ENCODE data around the gene HSF4. TPM values are rescaled to one million over a fixed set of nuclear protein-coding genes. Genes with fewer than 3 reads are reported as not detected.
A peak's percentile ranks its signal among the peaks of the same experiment; 100 is the strongest.

Gene HSF4
- total RNA-seq, 3 donors from 2014 or later (not counting 1 experiment from before 2014, with no cell fraction given), result 6.9 to 8.3 (median 7.3) TPM

DNA sequence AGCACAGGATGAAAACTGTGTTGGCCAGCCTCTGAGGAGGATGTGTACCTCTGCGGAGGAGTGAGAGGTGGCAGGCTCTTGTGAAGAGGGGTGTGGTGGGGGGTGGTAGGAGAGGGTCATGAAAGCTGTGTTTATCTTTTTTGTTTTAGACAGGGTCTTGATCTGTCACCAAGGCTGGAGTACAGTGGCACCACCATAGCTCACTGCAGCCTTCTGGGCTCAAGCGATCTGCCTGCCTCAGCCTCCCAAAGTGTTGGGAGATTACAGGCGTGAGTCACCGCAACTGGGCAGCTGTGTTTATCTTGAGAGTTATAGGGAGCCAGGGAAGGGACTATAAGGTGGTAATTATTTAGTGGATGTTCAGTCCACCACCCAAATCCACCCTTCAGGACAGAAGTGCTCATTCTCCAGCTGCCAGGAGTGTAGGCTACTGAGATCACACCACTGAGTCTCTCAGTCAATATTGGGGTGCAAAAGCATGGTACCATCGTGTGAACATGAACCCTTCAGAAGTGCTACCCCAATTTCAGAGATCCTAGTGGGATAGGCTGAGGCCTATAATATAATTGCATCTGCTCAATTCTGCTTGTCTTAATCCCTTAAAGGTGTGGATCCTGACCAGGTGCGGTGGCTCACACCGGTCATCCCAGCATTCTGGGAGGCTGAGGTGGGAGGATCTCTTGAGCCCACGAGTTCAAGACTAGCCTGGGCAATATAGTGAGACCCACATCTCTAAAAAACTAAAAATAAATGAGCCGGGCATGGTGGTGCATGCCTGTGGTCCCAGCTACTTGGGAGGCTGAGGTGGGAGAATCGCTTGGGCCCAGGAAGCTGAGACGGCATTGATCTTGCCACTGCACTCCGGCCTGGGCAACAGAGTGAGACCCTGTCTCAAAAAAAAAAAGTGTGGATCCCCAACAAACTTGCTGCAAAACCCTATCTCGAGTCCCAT is 26.2 kb downstream of the HSF4 start:
- intact Hi-C loops (cut with micrococcal nuclease), result no loop called here
- H3K4me3 ChIP-seq (ENCODE audit: low read length), result no peak overlapping the region
- TF ChIP-seq, protein P1, sequence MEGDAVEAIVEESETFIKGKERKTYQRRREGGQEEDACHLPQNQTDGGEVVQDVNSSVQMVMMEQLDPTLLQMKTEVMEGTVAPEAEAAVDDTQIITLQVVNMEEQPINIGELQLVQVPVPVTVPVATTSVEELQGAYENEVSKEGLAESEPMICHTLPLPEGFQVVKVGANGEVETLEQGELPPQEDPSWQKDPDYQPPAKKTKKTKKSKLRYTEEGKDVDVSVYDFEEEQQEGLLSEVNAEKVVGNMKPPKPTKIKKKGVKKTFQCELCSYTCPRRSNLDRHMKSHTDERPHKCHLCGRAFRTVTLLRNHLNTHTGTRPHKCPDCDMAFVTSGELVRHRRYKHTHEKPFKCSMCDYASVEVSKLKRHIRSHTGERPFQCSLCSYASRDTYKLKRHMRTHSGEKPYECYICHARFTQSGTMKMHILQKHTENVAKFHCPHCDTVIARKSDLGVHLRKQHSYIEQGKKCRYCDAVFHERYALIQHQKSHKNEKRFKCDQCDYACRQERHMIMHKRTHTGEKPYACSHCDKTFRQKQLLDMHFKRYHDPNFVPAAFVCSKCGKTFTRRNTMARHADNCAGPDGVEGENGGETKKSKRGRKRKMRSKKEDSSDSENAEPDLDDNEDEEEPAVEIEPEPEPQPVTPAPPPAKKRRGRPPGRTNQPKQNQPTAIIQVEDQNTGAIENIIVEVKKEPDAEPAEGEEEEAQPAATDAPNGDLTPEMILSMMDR (IDR thresholded peaks at IDR 0.05), result no peak
- no peak overlapping the region for H3K27ac ChIP-seq (ENCODE audit: low read length)
- Mint-ChIP-seq H3K9me3 (no peaks in the 10 kb centered on the region), H3K36me3 (peaks cover under 1% of the 10 kb centered on the region), H3K27ac (peak overlapping the region; percentile 75 to 86), H3K27me3 (ENCODE audit: low read depth in 2 of 2) (no peaks in the 10 kb centered on the region), H3K4me3 (peak overlapping the region; percentile 92), H3K4me1 (peaks cover 20 to 39% of the 10 kb centered on the region in 2 donors)
- no peaks in the 10 kb centered on the region for H3K9me3 ChIP-seq (ENCODE audit: control insufficient read depth, insufficient read depth, low read length)
- peaks cover 26% of the 10 kb centered on the region for H3K4me1 ChIP-seq (ENCODE audit: control insufficient read depth, insufficient read depth, low read length)
- ATAC-seq, result no peak
- 92% methylated on average over 11 of the region's 13 CpGs for WGBS (ENCODE audit: insufficient coverage)
- peaks cover 16% of the 10 kb centered on the region for H3K36me3 ChIP-seq (ENCODE audit: control insufficient read depth, insufficient read depth, low read length)
- no peak for DNase-seq
- peaks cover 2% of the 10 kb centered on the region for H3K27me3 ChIP-seq (ENCODE audit: control insufficient read depth, insufficient read depth, low read length)

DNA sequence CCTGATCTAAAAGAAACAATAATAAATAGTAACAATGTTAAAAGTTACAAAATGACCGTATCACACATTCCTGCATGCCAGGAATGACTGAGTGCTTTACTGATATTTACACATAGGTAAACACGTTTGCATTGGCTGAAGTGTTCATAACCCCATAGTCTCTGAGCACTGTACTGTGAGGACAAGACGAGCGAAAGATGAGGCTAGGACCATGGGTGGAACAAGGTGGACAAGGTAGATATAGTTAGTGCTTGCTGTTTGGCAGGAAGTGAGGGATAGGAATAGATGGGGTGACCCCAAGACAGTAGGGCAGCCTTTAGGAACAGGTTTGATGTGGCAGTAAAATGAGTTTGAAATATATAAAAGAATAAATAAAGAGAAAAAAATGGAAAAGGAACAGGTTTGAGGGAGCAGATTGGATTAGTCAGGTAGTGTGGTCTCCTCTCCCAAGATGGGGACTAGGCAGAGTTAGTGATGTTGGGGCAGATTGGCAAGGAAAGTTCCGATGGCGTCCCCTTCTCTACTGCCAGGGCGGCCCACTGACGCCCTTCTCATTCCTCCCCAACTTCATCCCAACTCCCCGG is 27.0 kb downstream of the HSF4 start:
- H3K27ac ChIP-seq (ENCODE audit: low read length), result no peak overlapping the region

DNA sequence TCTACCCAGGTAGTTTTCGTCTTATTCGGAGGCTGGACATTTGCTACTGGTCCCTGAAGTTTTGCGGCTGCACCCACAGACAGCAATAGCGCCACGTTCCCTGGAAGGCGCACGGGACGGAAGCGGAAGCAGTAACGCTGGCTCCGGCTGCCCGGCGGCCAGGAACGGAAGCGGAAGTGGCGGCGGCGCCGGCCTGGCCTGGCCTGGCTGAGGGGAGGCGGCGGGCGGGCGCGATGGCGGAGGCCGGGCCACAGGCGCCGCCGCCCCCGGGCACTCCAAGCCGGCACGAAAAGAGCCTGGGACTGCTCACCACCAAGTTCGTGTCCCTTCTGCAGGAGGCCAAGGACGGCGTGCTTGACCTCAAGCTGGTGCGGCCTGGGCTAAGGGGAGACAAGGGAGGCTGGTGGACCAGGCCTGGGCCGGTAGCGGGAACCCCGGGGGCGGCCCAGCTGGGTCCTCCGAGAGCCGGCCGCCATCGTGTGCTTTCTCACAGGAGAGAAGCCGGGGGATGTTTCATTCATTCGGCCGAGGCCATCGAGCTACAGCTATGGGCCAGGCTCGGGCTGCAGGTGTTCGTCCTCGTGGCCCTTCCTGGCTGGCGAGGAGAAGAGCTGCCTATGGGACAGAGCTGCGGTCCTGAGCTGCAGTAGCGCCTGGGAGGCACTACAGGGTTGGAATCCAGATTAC is 27.6 kb downstream of the HSF4 start, which contains the start of gene E2F4:
E2F4 (plus strand) TSS at position 161 of the 687 bp plus-strand sequence; CDS start at position 234, 73 bp downstream.
- peak; percentile 97 to 99 (median 98) for ATAC-seq
- H3K9me3 ChIP-seq (ENCODE audit: control insufficient read depth, insufficient read depth, low read length), result no peaks in the 10 kb centered on the region
- H3K4me1 ChIP-seq (ENCODE audit: control insufficient read depth, insufficient read depth, low read length), result peaks cover 25% of the 10 kb centered on the region
- peaks cover 30% of the 10 kb centered on the region for H3K36me3 ChIP-seq (ENCODE audit: control insufficient read depth, insufficient read depth, low read length)
- peak within 1 kb of the TSS; percentile 92 for H3K4me3 Mint-ChIP-seq
- peak within 1 kb of the TSS; percentile 45 for H3K27ac ChIP-seq (ENCODE audit: low read length)
- no peaks in the 10 kb centered on the region for H3K27me3 Mint-ChIP-seq (ENCODE audit: low read depth in 2 of 2)
- TF ChIP-seq, protein P1 (IDR thresholded peaks at IDR 0.05), result no peak
- H3K27me3 ChIP-seq (ENCODE audit: control insufficient read depth, insufficient read depth, low read length), result no peaks in the 10 kb centered on the region
- H3K36me3 Mint-ChIP-seq, result peaks cover 14% of the 10 kb centered on the region
- under 1% methylated on average over 54 of the region's 54 CpGs for WGBS (ENCODE audit: insufficient coverage)
- peak within 1 kb of the TSS; percentile 82 for H3K4me3 ChIP-seq (ENCODE audit: low read length)
- peak within 1 kb of the TSS; percentile 75 to 86 for H3K27ac Mint-ChIP-seq
- H3K9me3 Mint-ChIP-seq, result no peaks in the 10 kb centered on the region
- peaks cover 34 to 52% of the 10 kb centered on the region in 2 donors for H3K4me1 Mint-ChIP-seq
- DNase-seq, result peak; percentile 84 to 93
- intact Hi-C loops (cut with micrococcal nuclease), result loop anchor here (1.0 to 2.0 kb wide), 2 partner anchors 9 to 35 kb away; partner anchors contain the start of genes MATCAP1 and TMEM208

More for the DNA sequence above, 27.0 kb downstream of the HSF4 start:
- Histone ChIP-seq H3K4me1 (ENCODE audit: control insufficient read depth, insufficient read depth, low read length) (peaks cover 25% of the 10 kb centered on the region), H3K4me3 (ENCODE audit: low read length) (peak overlapping the region; percentile 25), H3K36me3 (ENCODE audit: control insufficient read depth, insufficient read depth, low read length) (peaks cover 24% of the 10 kb centered on the region), H3K27me3 (ENCODE audit: control insufficient read depth, insufficient read depth, low read length) (no peaks in the 10 kb centered on the region), H3K9me3 (ENCODE audit: control insufficient read depth, insufficient read depth, low read length) (no peaks in the 10 kb centered on the region)
- peaks cover 8% of the 10 kb centered on the region for H3K36me3 Mint-ChIP-seq
- intact Hi-C loops (cut with micrococcal nuclease), result no loop called here
- peak overlapping the region; percentile 75 to 86 for H3K27ac Mint-ChIP-seq
- DNase-seq (no peak), ATAC-seq (no peak)
- TF ChIP-seq, protein P1 (IDR thresholded peaks at IDR 0.05), result no peak
- H3K4me1 Mint-ChIP-seq, result peaks cover 28 to 46% of the 10 kb centered on the region in 2 donors
- no peaks in the 10 kb centered on the region for H3K9me3 Mint-ChIP-seq
- H3K4me3 Mint-ChIP-seq, result peak overlapping the region; percentile 92
- 27% methylated on average over 9 of the region's 9 CpGs for WGBS (ENCODE audit: insufficient coverage)
- H3K27me3 Mint-ChIP-seq (ENCODE audit: low read depth in 2 of 2), result no peaks in the 10 kb centered on the region

Data from natural killer cell (primary cell).